Measurements from ENCODE around the gene S100P.
"Not testable (repeated sequence)": the region's sequence is repeated elsewhere in the genome, so short reads cannot be mapped to it uniquely, and the experiment has no call there.

Gene S100P

GRCh38 chr4:6693231-6694176 lies at the start of gene S100P:
S100P (plus strand) TSS chr4:6693878; CDS start chr4:6693933, 55 bp downstream.
- no peak for DNase-seq

GRCh38 chr4:6644792-6645530 lies 48.7 kb upstream of the S100P start:
- no peak for DNase-seq

- no peak for DNase-seq
Observed at GRCh38 chr4:6647169-6647568, 46.5 kb upstream of the S100P start.

GRCh38 chr4:6647582-6648230 lies 46.0 kb upstream of the S100P start:
- no peak for DNase-seq

GRCh38 chr4:6649216-6649615 lies 44.5 kb upstream of the S100P start:
- no peak for DNase-seq

- not testable (repeated sequence) for DNase-seq
Observed at GRCh38 chr4:6654211-6654610, 39.5 kb upstream of the S100P start.

- not testable (repeated sequence) for DNase-seq
Observed at GRCh38 chr4:6655291-6655690, 38.4 kb upstream of the S100P start.

GRCh38 chr4:6655924-6656323 lies 37.8 kb upstream of the S100P start:
- no peak for DNase-seq

- no peak for DNase-seq
Observed at GRCh38 chr4:6657242-6658208, 36.2 kb upstream of the S100P start.

- DNase-seq, result no peak
Observed at GRCh38 chr4:6658209-6658595, 35.5 kb upstream of the S100P start.

- no peak for DNase-seq
Observed at GRCh38 chr4:6658597-6659075, 35.0 kb upstream of the S100P start.

- DNase-seq, result no peak
Observed at GRCh38 chr4:6659897-6660296, 33.8 kb upstream of the S100P start.

GRCh38 chr4:6660430-6660829 lies 33.2 kb upstream of the S100P start:
- DNase-seq, result no peak

GRCh38 chr4:6662591-6662990 lies 31.1 kb upstream of the S100P start:
- DNase-seq, result no peak

- DNase-seq, result no peak
Observed at GRCh38 chr4:6663596-6664393, 29.9 kb upstream of the S100P start.

- no peak for DNase-seq
Observed at GRCh38 chr4:6665320-6665654, 28.4 kb upstream of the S100P start.

- no peak for DNase-seq
Observed at GRCh38 chr4:6668391-6668790, 25.3 kb upstream of the S100P start.

GRCh38 chr4:6671648-6672047 lies 22.0 kb upstream of the S100P start:
- no peak for DNase-seq

- no peak for DNase-seq
Observed at GRCh38 chr4:6672131-6672530, 21.5 kb upstream of the S100P start.

- DNase-seq, result not testable (repeated sequence)
Observed at GRCh38 chr4:6672541-6673190, 21.0 kb upstream of the S100P start.

- DNase-seq, result not testable (repeated sequence)
Observed at GRCh38 chr4:6673191-6673659, 20.5 kb upstream of the S100P start.

Measured in DMS 273 treated with DMSO at 0.1 percent for 48 hours (cell line).